Keratinocyte (primary cell): ENCODE results near the gene TNNC1. TPM values are rescaled to one million over a fixed set of nuclear protein-coding genes. Genes with fewer than 3 reads are reported as not detected.
A peak's percentile ranks its signal among the peaks of the same experiment; 100 is the strongest.

Source experiments
- DNase-seq: peaks from one replicate; pipeline ENCODE4 v3.0.0-alpha.2; 2011; ENCODE audit warnings: low read depth, missing footprints, low spot score
- FAIRE-seq: peaks from 2 replicates; lab custom pipeline; 2011; peaks lifted over from hg19 to GRCh38; lab: Jason Lieb, UNC
- H2AFZ ChIP-seq: 2 replicates; pipeline ENCODE4 v1.6.0; 2012; ENCODE audit warnings: low read length, control low read depth, inconsistent platforms; ENCODE audit not compliant: control insufficient read depth
- H3K27ac ChIP-seq: 2 replicates; pipeline ENCODE4 v1.5.1; 2011; ENCODE audit warnings: low read length; ENCODE audit not compliant: control insufficient read depth, insufficient read depth
- H3K27me3 ChIP-seq: 3 replicates; pipeline ENCODE4 v1.6.0; 2011; ENCODE audit warnings: low read length; ENCODE audit not compliant: control insufficient read depth, insufficient read depth; ENCODE audit errors: extremely low read depth
- H3K36me3 ChIP-seq, 2 experiments: 2 replicates in 1 of 2; 3 replicates in 1 of 2; pipeline ENCODE4 v1.5.1; 2011; ENCODE audit warnings: low read length in 2 of 2, mild to moderate bottlenecking in 1 of 2; ENCODE audit not compliant: control insufficient read depth in 2 of 2, insufficient read depth in 2 of 2; ENCODE audit errors: extremely low read depth in 1 of 2
- H3K4me1 ChIP-seq: 3 replicates; pipeline ENCODE4 v1.5.1; 2011; ENCODE audit warnings: low read length; ENCODE audit not compliant: control insufficient read depth, insufficient read depth; ENCODE audit errors: extremely low read depth
- H3K4me2 ChIP-seq: 3 replicates; pipeline ENCODE4 v1.6.0; 2011; ENCODE audit warnings: low read depth, low read length; ENCODE audit not compliant: control insufficient read depth, insufficient read depth; ENCODE audit errors: extremely low read depth
- H3K4me3 ChIP-seq, 3 experiments: fragments of 200-600 bp in 1 of 3; sonication (generic) in 1 of 3; 2 replicates in 2 of 3; 3 replicates in 1 of 3; pipeline ENCODE4 v1.5.1; 2011 to 2016; ENCODE audit warnings: low read length in 3 of 3, mild to moderate bottlenecking in 3 of 3, control low read depth in 2 of 3, inconsistent platforms in 1 of 3, low read depth in 1 of 3, mixed read lengths in 1 of 3, mixed run types in 1 of 3, moderate library complexity in 1 of 3; ENCODE audit not compliant: control insufficient read depth in 2 of 3, insufficient read depth in 2 of 3; ENCODE audit errors: extremely low read depth in 1 of 3
- H3K79me2 ChIP-seq: 2 replicates; pipeline ENCODE4 v1.6.0; 2012; ENCODE audit warnings: low read length; ENCODE audit not compliant: control insufficient read depth, insufficient read depth
- H3K9ac ChIP-seq: 3 replicates; pipeline ENCODE4 v1.6.0; 2011; ENCODE audit warnings: low read length; ENCODE audit not compliant: control insufficient read depth, insufficient read depth; ENCODE audit errors: extremely low read depth
- H3K9me1 ChIP-seq: 3 replicates; pipeline ENCODE4 v1.6.0; 2011; ENCODE audit warnings: low read length; ENCODE audit not compliant: control insufficient read depth, insufficient read depth; ENCODE audit errors: extremely low read depth
- H3K9me3 ChIP-seq: 2 replicates; pipeline ENCODE4 v1.5.1; 2012; ENCODE audit warnings: low read depth, low read length; ENCODE audit not compliant: control insufficient read depth
- H4K20me1 ChIP-seq: 3 replicates; pipeline ENCODE4 v1.6.0; 2011; ENCODE audit warnings: low read length; ENCODE audit not compliant: control insufficient read depth, insufficient read depth; ENCODE audit errors: extremely low read depth
- CTCF ChIP-seq, 3 experiments: IDR thresholded peaks in 1 of 3; conservative IDR thresholded peaks in 1 of 3; optimal IDR thresholded peaks in 1 of 3; 2 replicates in 2 of 3; 3 replicates in 1 of 3; pipeline versions ENCODE3 to v1.5.1; 2011; ENCODE audit warnings: low read length in 3 of 3, mild to moderate bottlenecking in 3 of 3, moderate library complexity in 2 of 3, control low read depth in 1 of 3, inconsistent platforms in 1 of 3; ENCODE audit not compliant: insufficient read depth in 2 of 3; ENCODE audit errors: extremely low read depth in 1 of 3
- EZH2 ChIP-seq: IDR thresholded peaks from one replicate; pipeline ENCODE4 v1.6.1; 2012; ENCODE audit warnings: inconsistent platforms, mild to moderate bottlenecking, low read length, moderate library complexity
- dilution Hi-C: fragments of 300-500 bp; cut with MboI; formaldehyde crosslinking; loops from one replicate; pipeline ENCODE4 v1.7.0; 2020; ENCODE audit warnings: low sequenced_read_pairs; ENCODE audit not compliant: extremely low pct_ligation_motif_present
- polyA plus RNA-seq, 5 experiments: library from polyadenylated mRNA; depleted of rRNA in 3 of 5; stranded (reverse) in 3 of 5; stranded (forward) in 1 of 5; unstranded in 1 of 5; fragments of >200 nt; gene quantifications; 1 replicate in 1 of 5; 2 replicates in 3 of 5; 3 replicates in 1 of 5; pipeline versions ENCODE4 v1.2.1 to v1.2.3, GENCODE V29; 2011 to 2012; ENCODE audit warnings: missing spikeins in 2 of 5, low read depth in 1 of 5, low replicate concordance in 1 of 5

Gene TNNC1
- polyA plus RNA-seq, 1 donor (not counting 4 experiments of a cell fraction or from before 2014, with no cell fraction given) = 0.33 TPM

DNA sequence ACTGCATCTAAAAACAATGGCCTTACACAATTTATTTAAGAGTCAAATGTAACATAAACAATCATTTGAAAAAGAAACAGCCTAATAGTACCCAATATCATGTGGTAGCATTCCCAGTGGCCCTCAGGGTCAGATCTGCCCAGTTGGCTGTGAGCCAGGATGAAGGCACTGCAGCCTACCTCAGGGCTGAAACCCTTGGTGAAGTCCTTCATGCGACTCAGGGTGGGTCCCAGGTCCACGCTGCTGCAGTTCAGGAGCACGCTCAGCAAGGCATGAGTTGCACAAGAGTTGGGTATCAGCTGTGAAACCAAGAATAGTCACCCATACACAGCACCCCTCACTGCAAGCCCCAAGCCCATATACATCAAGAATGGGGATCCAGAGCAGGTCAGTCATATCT is 46.1 kb downstream of the TNNC1 start:
- H2AFZ ChIP-seq = no peak overlapping the region
- peak overlapping the region; percentile 18 for H3K9ac ChIP-seq
- peaks cover 22 to 44% of the 10 kb centered on the region in 2 experiments for H3K36me3 ChIP-seq
- no peaks in the 10 kb centered on the region for H3K27me3 ChIP-seq
- FAIRE-seq = no peak
- H3K79me2 ChIP-seq = peaks cover 41% of the 10 kb centered on the region
- H3K4me2 ChIP-seq = peak overlapping the region; percentile 95
- H3K27ac ChIP-seq = peak overlapping the region; percentile 92
- TF ChIP-seq EZH2 = no peak
- TF ChIP-seq CTCF (optimal IDR thresholded peaks at IDR 0.05 in 1 of 3, IDR thresholded peaks at IDR 0.05 in 1 of 3, conservative IDR thresholded peaks at IDR 0.05 in 1 of 3; ENCODE audit: extremely low read depth in 1 of 3, insufficient read depth in 2 of 3, low read length in 3 of 3) = no peak
- H4K20me1 ChIP-seq = no peaks in the 10 kb centered on the region
- DNase-seq = no peak
- peaks cover 2% of the 10 kb centered on the region for H3K9me1 ChIP-seq
- peak overlapping the region in 1 of 3 experiments; percentile 95 for H3K4me3 ChIP-seq
- dilution Hi-C loops = no loop called here
- no peaks in the 10 kb centered on the region for H3K9me3 ChIP-seq
- H3K4me1 ChIP-seq = peaks cover 75% of the 10 kb centered on the region

DNA sequence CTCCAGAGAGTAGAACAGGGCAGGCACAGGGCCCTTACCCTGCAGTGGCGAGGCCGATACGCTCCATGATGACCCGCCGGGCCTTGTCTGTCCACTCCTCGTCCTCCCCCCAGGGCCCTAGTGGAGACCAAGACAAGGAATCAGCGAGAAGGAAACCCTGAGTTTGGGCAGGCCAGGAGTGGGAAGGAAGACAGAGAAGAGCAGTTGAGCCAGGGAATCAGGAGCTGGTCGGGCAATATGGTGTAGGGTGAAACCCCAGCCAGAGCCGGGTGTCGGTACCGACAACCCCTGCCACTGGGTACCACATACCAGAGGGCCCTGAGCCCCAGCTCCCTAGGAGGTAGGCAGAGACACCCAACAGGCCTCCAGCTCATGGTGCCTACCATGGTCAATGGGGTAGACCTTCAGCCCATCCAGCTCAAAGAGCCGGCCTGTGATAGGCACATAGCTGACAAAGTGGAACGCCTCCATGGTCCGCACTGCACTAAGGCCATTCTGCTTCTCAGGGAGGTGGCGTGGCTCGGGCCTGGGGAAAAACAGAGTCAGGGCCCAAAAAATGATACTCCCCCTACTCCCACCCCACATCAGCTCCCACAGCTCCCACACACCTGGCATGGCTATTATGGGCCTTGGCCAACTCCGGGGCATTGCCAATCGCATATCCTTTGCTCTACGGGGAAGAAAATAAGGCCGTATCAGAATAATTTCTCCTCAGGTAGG is 46.9 kb downstream of the TNNC1 start:
- peaks cover 3% of the 10 kb centered on the region for H3K9me1 ChIP-seq
- no peaks in the 10 kb centered on the region for H3K27me3 ChIP-seq
- H3K79me2 ChIP-seq = peaks cover 37% of the 10 kb centered on the region
- peak; percentile 53 for FAIRE-seq
- DNase-seq = no peak
- peak overlapping the region; percentile 95 for H3K4me2 ChIP-seq
- peak overlapping the region; percentile 80 for H3K9ac ChIP-seq
- peak overlapping the region; percentile 92 for H3K27ac ChIP-seq
- H3K4me1 ChIP-seq = peaks cover 67% of the 10 kb centered on the region
- peaks cover 30 to 53% of the 10 kb centered on the region in 2 experiments for H3K36me3 ChIP-seq
- peak overlapping the region in 2 of 3 experiments; percentile 11 to 15 for H3K4me3 ChIP-seq
- H4K20me1 ChIP-seq = no peaks in the 10 kb centered on the region
- TF ChIP-seq EZH2 (no peak), CTCF (optimal IDR thresholded peaks at IDR 0.05 in 1 of 3, IDR thresholded peaks at IDR 0.05 in 1 of 3, conservative IDR thresholded peaks at IDR 0.05 in 1 of 3; ENCODE audit: extremely low read depth in 1 of 3, insufficient read depth in 2 of 3, low read length in 3 of 3) (no peak)
- no peak overlapping the region for H2AFZ ChIP-seq
- H3K9me3 ChIP-seq = no peaks in the 10 kb centered on the region
- dilution Hi-C loops = no loop called here
